GM18907 (cell line): Measurements from ENCODE around the gene RBM17.
"Not testable (repeated sequence)": the region's sequence is repeated elsewhere in the genome, so short reads cannot be mapped to it uniquely, and the experiment has no call there.

ENCODE experiments used
- ATAC-seq: cut with Tn5 transposase; IDR thresholded peaks from one replicate; pipeline ENCODE4 v1.9.1; 2021; ENCODE audit warnings: mild to moderate bottlenecking, moderate library complexity; ENCODE audit not compliant: unreplicated experiment

RBM17 gene

DNA sequence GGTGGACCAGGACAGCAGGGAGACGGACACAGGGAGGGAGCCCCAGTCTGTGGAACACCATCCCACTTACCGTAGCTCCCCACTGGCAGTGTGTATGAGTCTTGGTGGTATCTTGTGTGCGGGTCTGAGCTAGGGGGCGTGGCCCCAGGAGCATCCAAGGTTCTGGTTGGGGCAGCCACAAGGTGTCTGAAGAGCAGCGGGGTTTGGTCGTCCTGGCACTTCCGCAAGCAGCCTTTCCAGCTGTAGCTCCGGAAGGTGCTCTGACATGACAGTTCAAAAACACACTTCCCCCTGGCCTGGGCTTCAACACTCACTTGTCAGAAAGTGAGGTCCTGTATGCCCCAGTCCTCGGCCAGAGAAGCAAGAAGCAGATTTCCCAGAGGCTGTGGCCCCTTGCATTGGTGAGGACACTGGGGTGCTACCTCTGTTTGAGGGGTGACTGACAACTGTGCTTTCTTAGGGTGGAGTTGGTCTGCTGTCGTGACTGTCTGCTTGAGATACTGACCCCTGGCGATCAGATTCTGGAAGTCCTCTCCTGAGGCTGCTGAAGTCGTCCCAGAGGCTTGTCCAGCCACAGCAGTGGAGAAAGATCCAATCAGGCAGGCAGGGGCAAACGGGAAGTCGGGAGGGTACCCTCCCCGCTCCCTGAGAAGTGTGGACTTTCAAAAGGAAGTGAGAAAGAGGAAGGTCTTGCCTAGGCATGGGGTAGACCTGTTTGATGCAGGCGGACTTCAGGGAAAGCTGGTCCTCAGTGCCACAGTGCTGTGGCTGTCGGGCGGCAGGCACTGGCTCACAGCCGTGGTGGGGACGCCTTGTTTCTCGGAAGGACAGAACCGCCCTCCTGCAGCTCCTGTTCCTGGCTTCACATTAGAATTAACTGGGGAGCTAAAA, 62.5 kb downstream of the RBM17 start:
- ATAC-seq, result peak; percentile 72

DNA sequence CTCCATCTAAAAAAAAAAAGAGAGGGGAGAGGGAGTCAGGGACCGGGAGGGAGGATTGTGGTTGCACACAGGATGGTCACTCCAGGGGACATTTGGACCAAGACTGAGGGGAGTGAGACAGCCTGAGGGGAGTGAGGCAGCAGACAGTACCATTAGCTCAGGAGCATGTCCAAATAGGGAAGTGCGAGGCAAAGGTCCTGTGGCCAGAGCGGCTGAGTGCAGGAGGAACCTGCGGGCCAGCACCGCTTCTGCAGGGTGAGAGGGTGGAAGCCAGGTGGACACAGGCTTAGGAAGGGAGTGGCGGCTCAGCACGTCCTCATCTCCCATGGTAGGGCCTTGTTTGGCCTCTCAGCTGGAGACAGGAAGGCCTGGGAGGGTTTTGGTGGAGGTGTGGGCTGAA, 65.0 kb downstream of the RBM17 start:
- ATAC-seq, result no peak

DNA sequence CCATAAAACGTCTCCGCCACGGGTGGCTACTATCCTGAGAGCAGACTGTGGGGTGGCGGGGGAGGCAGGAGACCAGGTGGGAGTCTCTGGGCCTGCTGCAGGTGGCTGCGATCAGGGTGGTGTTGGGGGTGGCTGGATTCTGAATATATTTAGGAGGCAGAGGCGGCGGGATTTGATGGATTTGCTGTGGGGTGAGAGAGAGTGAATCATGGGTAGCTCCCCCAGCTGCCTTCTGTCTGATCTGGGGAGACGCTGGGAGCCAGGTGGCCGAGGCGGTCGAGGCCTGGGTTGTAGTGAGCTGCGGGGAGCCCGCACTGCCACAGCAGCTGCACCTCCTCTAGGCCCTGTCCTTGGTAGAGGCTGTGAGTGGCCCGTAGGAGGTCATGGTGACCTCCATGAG, 65.7 kb downstream of the RBM17 start:
- ATAC-seq, result no peak

DNA sequence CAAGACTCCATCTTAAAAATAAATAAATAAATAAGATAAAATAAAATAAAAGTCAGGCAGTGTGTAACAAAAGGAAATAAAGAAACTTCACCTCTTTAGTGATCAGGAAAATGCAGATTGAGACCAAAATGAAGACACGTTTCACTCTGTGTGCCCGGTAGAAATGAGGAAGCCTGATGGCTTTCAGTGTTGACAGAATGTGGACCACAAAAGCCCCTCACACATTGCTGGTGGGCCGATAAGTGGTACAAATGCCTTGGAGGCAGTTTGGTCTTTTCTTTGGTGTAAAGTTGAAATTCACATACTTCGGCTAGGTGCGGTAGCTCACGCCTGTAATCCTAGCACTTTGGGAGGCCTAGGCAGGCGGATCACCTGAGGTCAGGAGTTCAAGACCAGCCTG, 69.4 kb downstream of the RBM17 start:
- ATAC-seq, result no peak

DNA sequence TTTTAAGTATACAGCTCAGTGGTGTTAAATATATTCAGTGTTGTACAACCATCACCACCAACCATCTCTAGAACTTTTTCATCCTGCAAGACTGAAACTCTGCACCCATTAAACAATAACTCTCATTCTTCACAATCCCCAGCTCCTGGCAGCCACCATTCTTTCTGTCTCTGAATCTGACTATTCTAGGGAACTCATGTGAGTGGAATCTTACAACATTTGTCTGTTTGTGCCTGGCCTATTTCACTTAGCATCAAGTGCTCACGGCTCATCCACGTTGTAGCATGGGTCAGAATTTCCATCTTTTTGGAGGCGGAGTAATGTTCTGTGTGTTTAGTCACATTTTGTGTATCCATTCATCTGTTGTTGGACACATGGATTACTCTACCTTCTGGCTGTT, 73.1 kb downstream of the RBM17 start:
- ATAC-seq, result no peak

DNA sequence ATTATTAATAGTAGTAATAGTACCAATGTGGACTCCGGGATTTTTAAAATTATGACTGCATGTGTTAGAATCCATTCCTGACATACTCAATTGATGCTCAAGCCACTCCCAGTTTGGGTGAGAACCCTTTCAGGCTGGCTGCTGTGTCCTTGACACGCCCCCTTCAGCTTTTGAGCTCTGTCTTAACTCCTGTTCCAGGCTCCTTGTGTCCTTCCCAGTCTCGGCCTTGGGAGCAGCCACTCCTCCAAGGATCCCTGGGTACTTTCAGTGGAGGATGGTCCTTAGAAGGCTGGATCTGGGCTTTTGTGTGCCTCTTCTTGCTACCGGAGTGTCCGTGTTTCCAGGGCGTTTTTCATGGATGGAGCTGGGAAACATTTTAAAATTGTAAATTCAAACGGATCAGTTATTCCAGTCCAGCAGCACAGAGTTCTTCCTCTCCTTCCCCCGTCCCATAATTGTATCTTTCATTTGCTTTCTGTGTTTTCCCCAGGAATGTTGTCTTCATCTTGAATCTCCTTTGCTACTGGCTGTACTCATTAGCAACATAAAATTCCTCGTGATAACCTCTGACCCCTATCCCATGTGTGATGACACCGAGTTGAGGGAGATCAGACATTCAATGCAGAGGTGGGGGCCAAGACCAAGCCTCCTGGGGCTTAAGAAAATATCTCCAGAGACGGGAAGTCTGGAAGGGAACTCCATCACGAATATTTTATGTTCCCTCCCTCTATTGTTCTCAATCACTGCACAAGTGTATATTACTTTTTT, 73.9 kb downstream of the RBM17 start:
- ATAC-seq, result no peak

DNA sequence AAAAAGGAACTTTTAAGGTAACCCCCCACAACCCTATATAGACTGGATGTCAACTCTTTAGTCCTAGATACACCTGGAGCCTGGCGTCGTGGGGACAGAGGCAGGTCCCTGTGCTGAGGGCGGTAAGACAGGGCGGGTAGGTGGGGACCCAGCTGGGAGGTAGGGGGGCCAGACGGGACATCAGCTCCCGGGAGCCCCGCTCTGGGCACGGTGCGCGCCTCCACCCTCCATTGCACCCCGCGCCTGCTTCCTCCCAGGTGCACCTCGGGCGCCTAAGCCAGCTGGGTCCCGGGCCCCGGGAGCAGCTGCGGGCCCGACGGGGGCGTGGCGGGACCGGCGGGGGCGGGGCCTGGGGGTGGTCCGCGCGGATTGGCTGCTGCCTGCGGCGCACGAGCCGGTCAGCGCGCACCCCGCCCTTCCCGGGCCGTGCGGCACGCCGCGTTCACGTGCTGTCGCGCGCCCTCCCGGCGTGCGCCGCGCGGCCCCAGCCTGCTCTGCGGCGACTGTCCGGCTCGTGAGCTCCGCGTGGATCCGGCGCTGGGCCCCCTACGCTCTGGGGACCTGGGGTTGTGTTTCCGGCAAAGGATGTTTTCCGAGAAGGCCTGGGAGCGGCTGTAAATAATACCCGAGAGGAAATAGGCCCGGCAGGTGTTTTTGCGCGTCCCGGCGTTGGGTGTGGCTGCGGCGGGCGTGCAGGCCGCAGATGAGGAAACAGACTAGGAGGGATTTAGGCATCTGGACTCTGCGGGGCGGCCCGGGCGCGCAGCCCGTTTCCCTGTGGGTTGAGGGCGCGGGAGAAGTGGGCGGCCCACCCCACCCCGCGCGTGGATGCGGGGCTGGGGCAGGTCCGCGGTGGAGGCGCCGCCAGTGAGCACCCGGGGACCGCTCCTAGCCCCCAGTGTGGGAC, 74.8 kb downstream of the RBM17 start:
- peak; percentile 93 for ATAC-seq

DNA sequence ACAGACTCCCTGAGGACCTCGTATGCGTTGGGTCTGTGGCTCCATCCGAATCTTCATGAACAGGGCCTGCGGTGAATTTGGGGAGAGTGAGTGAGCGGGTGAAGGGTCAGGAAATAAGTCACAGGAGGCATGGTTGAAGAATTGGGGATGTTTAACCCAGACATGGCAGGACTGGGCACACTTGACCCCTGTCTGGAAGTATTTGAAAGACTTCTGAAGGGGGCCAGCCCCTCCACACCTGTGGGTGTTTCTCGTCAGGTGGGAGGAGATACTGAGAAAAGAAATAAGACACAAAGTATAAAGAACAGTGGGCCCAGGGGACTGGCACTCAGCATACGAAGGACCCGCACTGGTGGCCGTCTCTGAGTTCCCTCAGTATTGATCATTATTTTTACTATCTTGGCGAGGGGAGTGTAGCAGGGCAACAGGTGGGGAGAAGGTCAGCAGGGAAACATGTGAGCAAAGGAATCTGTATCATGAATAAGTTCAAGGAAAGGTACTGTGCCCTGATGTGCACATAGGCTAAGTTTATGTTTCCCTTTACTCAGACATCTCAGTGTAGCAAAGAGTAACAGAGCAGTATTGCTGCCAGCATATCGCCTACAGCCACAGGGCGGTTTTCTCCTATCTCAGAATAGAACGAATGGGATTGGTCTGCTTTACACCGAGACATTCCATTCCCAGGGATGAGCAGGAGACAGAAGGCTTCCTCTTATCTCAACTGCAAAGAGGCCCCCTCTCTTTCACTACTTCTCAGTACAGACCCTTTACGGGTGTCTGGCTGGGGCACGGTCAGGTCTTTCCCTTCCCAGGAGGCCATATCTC, 75.6 kb downstream of the RBM17 start:
- ATAC-seq, result no peak

DNA sequence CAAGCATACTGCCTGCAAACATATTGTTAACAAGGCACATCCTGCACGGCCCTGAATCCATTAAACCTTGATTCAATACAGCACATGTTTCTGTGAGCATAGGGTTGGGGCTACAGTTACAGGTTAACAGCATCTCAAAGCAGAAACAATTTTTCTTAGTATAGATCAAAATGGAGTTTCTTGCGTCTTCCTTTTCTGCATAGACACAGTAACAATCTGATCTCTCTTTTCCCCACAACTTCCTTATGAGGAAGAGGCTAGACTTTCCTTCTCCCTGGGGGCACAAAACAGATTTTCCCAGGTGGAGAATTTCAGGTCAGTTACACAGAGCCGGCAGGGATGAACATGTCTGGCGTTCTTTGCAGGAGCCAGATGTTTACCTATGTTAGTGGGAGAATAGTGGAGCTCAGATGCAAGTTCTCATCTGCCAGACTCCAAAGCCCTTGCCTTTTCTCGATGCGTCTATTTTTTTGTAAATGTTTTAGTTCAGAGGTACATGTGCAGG, 76.4 kb downstream of the RBM17 start:
- no peak for ATAC-seq

DNA sequence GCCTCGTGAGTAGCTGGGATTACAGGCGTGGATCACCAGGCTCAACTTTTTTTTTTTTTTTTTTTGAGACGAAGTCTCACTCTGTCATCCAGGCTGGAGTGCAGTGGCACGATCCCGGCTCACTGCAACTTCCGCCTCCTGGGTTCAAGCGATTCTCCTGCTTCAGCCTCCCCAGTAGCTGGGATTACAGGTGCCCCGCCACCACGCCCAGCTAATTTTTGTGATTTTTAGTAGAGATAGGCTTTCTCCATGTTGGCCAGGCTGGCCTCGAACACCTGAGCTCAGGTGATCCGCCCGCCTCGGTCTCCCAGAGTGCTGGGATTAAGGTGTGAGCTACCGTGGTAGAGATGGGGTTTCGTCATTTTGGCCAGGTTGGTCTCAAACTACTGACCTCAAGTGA, 77.1 kb downstream of the RBM17 start:
- not testable (repeated sequence) for ATAC-seq
